WI38 (cell line): Measurements from ENCODE around the gene MPDU1.

Experiments
- H3K4me3 ChIP-seq: 2 replicates; pipeline ENCODE4 v1.5.1; 2011; ENCODE audit warnings: low read depth, mild to moderate bottlenecking, control low read depth, low read length
- TF ChIP-seq, protein P1 (sequence below): IDR thresholded peaks from 2 replicates; pipeline ENCODE4 v1.5.1; 2012; ENCODE audit warnings: low read depth, mild to moderate bottlenecking, control low read depth, low read length

MPDU1 gene

DNA sequence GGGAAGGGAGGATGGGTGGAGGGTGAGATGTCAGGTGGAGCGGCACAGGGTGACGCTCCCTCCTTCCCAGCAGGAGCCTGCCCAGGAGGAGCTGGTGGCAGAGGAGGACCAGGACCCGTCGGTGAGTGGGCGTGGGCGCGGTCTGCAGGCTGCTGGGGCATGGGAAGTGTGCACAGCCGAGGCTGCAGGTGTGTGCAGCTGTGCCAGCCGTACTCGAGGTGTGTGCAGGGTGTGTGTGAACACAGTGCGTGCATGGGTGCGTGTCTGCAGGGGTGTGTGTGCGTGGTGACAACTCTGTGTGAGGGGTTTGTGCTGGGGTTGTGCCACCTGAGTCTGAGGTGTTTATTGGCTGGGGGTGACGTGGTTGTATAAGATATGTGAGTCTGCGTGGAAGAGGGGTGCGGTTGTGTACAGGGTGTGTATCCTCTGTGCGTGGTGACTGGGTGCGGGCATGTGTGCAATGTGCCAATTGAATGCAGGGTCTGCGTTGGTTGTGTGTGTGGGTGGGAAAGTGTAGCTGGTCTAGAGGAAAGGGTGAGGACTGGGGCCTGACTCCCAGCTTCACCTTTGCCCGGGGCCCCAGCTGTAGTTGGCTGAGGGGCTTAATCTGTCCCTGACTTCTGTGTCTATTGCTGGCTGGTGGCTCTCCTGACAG lies 34.1 kb upstream of the MPDU1 start:
- TF ChIP-seq, protein P1, sequence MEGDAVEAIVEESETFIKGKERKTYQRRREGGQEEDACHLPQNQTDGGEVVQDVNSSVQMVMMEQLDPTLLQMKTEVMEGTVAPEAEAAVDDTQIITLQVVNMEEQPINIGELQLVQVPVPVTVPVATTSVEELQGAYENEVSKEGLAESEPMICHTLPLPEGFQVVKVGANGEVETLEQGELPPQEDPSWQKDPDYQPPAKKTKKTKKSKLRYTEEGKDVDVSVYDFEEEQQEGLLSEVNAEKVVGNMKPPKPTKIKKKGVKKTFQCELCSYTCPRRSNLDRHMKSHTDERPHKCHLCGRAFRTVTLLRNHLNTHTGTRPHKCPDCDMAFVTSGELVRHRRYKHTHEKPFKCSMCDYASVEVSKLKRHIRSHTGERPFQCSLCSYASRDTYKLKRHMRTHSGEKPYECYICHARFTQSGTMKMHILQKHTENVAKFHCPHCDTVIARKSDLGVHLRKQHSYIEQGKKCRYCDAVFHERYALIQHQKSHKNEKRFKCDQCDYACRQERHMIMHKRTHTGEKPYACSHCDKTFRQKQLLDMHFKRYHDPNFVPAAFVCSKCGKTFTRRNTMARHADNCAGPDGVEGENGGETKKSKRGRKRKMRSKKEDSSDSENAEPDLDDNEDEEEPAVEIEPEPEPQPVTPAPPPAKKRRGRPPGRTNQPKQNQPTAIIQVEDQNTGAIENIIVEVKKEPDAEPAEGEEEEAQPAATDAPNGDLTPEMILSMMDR = no peak
- H3K4me3 ChIP-seq = peak overlapping the region; percentile 74

DNA sequence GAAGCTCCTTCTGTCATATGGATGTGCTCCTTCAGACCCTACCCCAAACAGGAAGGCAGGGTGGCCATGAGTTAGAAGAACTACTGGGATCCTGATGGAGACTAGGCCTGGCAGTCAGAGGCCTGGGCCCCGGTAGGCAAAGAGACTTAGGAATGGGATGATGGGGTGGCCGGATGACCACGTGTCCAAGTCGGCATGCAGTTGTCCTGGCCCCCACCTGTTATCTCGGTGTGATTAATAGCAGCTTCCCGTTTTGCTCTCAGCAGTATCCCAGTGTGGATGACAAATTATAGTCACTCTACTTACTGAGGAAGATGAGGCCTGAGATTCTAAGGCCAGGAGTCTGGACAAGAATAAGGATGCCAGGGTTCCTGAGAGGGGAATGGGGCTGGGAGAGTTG lies 33.3 kb upstream of the MPDU1 start:
- no peak overlapping the region for H3K4me3 ChIP-seq
- TF ChIP-seq, protein P1 = no peak

DNA sequence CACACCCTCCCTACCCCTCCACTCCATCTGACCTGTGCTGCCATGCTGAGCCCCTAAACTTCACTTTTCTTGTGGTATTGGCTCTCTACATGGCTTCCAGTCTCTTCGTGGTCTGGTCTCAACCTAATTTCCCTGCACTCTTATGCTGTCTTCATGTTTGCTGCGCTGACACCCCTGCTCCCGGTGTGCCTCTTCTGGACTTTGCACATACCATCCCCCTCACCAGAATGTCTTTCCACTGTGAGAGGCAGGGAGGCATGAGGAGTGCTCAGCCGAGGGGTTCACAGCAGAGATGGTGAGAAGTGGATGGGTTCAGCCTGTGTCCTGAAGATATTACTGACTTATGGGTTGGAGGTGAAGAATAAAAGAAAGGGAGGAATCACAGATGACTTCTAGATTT lies 32.3 kb upstream of the MPDU1 start:
- TF ChIP-seq, protein P1 = no peak

DNA sequence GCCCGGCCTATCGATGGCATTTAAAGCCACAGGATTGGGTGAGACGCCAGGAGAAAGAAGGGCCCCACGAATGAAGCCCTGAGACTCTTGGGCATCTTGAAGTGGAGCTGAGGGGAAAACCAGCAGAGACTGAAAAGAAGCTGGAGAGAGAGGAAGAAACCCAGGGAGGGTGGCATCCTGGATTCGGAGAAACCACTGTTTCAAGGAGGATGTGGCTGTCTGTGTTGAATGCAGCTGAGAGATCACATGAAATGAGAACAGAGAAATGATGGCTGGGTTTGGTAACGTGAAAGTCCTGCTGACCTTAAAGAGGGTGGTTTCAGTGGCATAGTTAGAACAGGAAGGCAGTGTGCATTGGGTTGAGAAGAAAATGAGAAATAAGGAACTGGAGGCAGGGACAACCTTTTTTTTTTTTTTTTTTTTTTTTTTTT lies 31.0 kb upstream of the MPDU1 start:
- no peak overlapping the region for H3K4me3 ChIP-seq
- TF ChIP-seq, protein P1 = no peak

More for the DNA sequence above, 32.3 kb upstream of the MPDU1 start:
- no peak overlapping the region for H3K4me3 ChIP-seq

DNA sequence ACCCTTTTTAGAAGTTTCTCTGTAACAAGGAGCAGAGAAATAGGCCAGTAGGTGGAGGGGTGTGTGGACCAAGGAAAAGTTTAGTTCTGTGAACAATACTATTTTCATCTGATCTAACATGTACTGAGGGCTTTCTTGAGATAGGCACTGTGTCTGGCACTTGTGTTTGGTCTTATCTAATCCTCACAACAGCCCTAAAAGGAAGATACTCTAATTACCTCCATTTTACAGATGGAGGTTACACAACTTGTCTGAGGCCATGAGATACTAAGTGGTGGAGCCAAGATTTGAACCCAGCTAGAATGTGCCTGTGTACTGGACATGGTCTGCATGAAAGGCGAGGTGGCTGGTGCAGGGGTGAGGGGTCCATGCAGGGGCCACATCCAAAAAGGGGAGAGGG lies 30.3 kb upstream of the MPDU1 start:
- no peak overlapping the region for H3K4me3 ChIP-seq
- TF ChIP-seq, protein P1 = no peak

DNA sequence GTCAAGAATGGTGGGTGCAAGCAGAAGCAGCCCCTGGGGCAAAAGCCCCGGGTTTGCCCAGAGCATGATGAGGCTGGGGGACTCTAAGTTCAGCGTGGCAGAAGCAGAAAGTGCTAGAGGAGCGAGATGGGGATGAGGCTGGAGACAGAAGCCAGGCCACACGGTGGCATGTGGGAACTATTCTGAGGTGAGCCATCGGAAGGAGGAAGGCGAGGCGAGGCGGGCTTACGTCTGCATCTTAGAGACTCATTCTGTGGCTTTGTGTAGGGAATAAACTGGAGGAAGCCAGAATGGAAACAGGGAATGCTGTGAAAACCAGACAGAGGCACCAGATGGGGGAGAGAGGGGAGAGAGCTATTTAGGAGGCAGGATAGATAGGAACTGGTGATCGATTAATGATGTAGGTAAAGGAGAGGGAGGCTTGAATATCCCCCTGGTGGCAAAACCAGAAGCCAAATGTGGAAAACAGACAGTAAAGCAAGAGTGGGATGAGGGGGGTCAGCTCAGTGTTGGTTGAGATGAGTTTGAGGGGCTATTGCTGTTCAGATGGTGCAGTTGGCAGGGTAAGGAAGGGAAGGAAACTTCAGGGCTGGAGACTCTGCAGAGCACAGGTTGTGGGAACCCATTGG lies 28.2 kb upstream of the MPDU1 start:
- TF ChIP-seq, protein P1 = no peak

DNA sequence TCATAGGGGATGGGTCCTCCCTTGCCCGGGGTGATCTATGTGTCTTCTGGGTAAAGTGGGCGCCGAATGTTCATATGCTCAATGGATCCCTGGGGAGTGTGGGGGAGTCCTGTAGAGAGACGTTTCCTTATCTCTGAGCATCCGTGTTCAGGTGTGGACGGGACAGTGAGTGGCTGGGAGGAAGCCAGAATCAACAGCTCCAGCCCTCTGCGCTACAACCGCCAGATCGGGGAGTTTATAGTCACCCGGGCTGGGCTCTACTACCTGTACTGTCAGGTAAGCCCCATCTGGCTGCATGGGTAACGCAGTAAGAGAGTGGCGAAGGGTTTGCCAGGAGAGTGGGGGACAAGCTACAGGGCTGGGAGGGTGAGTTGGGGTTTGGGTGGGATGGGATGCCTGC lies 27.0 kb upstream of the MPDU1 start:
- TF ChIP-seq, protein P1 = no peak
- H3K4me3 ChIP-seq = no peak overlapping the region

More for the DNA sequence above, 28.2 kb upstream of the MPDU1 start:
- no peak overlapping the region for H3K4me3 ChIP-seq
